A673 (cell line): Measurements from ENCODE around the gene SIDT1. TPM values are rescaled to one million over a fixed set of nuclear protein-coding genes. Genes with fewer than 3 reads are reported as not detected.
"Not testable (repeated sequence)": the region's sequence is repeated elsewhere in the genome, so short reads cannot be mapped to it uniquely, and the experiment has no call there.

Experiments used
- BruUV-seq: library from RNA; stranded (reverse); fragments of 400-500 nt; replicated peaks from 2 replicates; lab custom pipeline; 2021; lab: Mats Ljungman, UMichigan
- CTCF ChIA-PET: fragments of 300-600 bp; sonication (Branson Sonifier 250); formaldehyde crosslinking; loops from one replicate; lab custom pipeline; 2022; ENCODE audit warnings: antibody characterized with exemption; lab: Charles Lee
- POLR2A ChIA-PET: fragments of 300-600 bp; sonication (Branson Sonifier 250); formaldehyde crosslinking; loops from one replicate; lab custom pipeline; 2022; ENCODE audit warnings: antibody characterized with exemption; ENCODE audit not compliant: low non-redundant PET; lab: Charles Lee
- DNase-seq: peaks from one replicate; pipeline ENCODE4 v3.0.0-alpha.2; 2015; ENCODE audit warnings: low spot score
- H3K27ac ChIP-seq: fragments of 200-600 bp; sonication (generic); 2 replicates; pipeline ENCODE4 v1.5.1; 2016; ENCODE audit warnings: mixed run types, low read depth, mild to moderate bottlenecking, mixed read lengths, antibody characterized with exemption, low read length; ENCODE audit not compliant: poor library complexity, severe bottlenecking
- H3K27me3 ChIP-seq: fragments of 200-600 bp; sonication (generic); replicated peaks from 2 replicates; pipeline ENCODE4 v1.6.1; 2017; ENCODE audit warnings: mixed run types, low read depth, mild to moderate bottlenecking, mixed read lengths, antibody characterized with exemption, low read length; ENCODE audit not compliant: insufficient read depth, poor library complexity
- H3K36me3 ChIP-seq: fragments of 200-600 bp; sonication (generic); 2 replicates; pipeline ENCODE4 v1.6.1; 2016; ENCODE audit warnings: mixed run types, mild to moderate bottlenecking, mixed read lengths, antibody characterized with exemption, low read length; ENCODE audit not compliant: insufficient read depth, poor library complexity, severe bottlenecking
- H3K4me1 ChIP-seq: fragments of 200-600 bp; sonication (generic); 2 replicates; pipeline ENCODE4 v1.6.1; 2017; ENCODE audit warnings: mixed run types, mild to moderate bottlenecking, mixed read lengths, antibody characterized with exemption, low read length; ENCODE audit not compliant: insufficient read depth, poor library complexity, severe bottlenecking
- H3K4me3 ChIP-seq: fragments of 200-600 bp; sonication (generic); 2 replicates; pipeline ENCODE4 v1.5.1; 2016; ENCODE audit warnings: low read depth, mixed run types, mild to moderate bottlenecking, mixed read lengths, low read length; ENCODE audit not compliant: poor library complexity, severe bottlenecking
- H3K9me3 ChIP-seq: fragments of 200-600 bp; sonication (generic); 2 replicates; pipeline ENCODE4 v1.6.1; 2016; ENCODE audit warnings: mixed run types, low read depth, mild to moderate bottlenecking, mixed read lengths, antibody characterized with exemption, low read length; ENCODE audit not compliant: poor library complexity, severe bottlenecking
- CTCF ChIP-seq: fragments of 300-800, 200-600 bp; sonication (generic); conservative IDR thresholded peaks from 2 replicates; pipeline ENCODE4 v1.5.1; 2017; ENCODE audit warnings: low read depth, mild to moderate bottlenecking, antibody characterized with exemption, low read length, moderate library complexity, mixed read lengths
- EZH2 ChIP-seq: fragments of 200-600 bp; sonication (generic); IDR thresholded peaks from 2 replicates; pipeline ENCODE4 v1.6.1; 2017; ENCODE audit warnings: borderline replicate concordance, low read depth, mild to moderate bottlenecking, mixed read lengths, antibody characterized with exemption, low read length; ENCODE audit not compliant: poor library complexity, severe bottlenecking
- intact Hi-C: fragments of 100-400 bp; cut with micrococcal nuclease; formaldehyde crosslinking; loops from one replicate; pipeline ENCODE4 v1.10.0; 2022; ENCODE audit not compliant: unreplicated experiment
- total RNA-seq: library from RNA; stranded (reverse); gene quantifications from 2 replicates; pipeline ENCODE4 v1.2.3, GENCODE V29; 2021

The SIDT1 gene
- total RNA-seq, 1 experiment from 2014 or later: not detected

GRCh38 chr3:113630956-113631542 is 98.7 kb downstream of the SIDT1 start:
- no peak for DNase-seq
- Histone ChIP-seq H3K27me3 (no peaks in the 10 kb centered on the region), H3K4me3 (no peak overlapping the region), H3K27ac (no peak overlapping the region), H3K4me1 (no peaks in the 10 kb centered on the region), H3K36me3 (no peaks in the 10 kb centered on the region), H3K9me3 (no peaks in the 10 kb centered on the region)
- intact Hi-C loops: no loop called here
- TF ChIP-seq EZH2: no peak
- no peak for TF ChIP-seq CTCF
- ChIA-PET CTCF (no interaction called here), POLR2A (no interaction called here)
- BruUV-seq: no TSS peak

GRCh38 chr3:113631573-113631972 is 99.2 kb downstream of the SIDT1 start:
- Histone ChIP-seq H3K4me1 (no peaks in the 10 kb centered on the region), H3K36me3 (no peaks in the 10 kb centered on the region), H3K9me3 (no peaks in the 10 kb centered on the region), H3K27ac (no peak overlapping the region), H3K4me3 (no peak overlapping the region), H3K27me3 (no peaks in the 10 kb centered on the region)
- TF ChIP-seq CTCF (no peak), EZH2 (no peak)
- ChIA-PET POLR2A (no interaction called here), CTCF (no interaction called here)
- no TSS peak for BruUV-seq
- no peak for DNase-seq
- intact Hi-C loops: no loop called here

- Histone ChIP-seq H3K27me3 (no peaks in the 10 kb centered on the region), H3K27ac (no peak overlapping the region), H3K9me3 (no peaks in the 10 kb centered on the region), H3K4me1 (no peaks in the 10 kb centered on the region), H3K36me3 (no peaks in the 10 kb centered on the region), H3K4me3 (no peak overlapping the region)
- ChIA-PET POLR2A (no interaction called here), CTCF (no interaction called here)
- TF ChIP-seq EZH2: no peak
- no peak for TF ChIP-seq CTCF
- intact Hi-C loops: no loop called here
- DNase-seq: no peak
- no TSS peak for BruUV-seq
Observed at GRCh38 chr3:113634782-113635474, 102.6 kb downstream of the SIDT1 start.

- H3K4me1 ChIP-seq, H3K27ac ChIP-seq, H3K9me3 ChIP-seq, DNase-seq, intact Hi-C loops, H3K36me3 ChIP-seq, H3K27me3 ChIP-seq, BruUV-seq, POLR2A ChIA-PET, H3K4me3 ChIP-seq, CTCF ChIA-PET: not testable (repeated sequence)
Observed at GRCh38 chr3:113636034-113636433, 103.7 kb downstream of the SIDT1 start.
